Stomach (tissue), 4 donors: ENCODE data around the gene SH3GL2.

Source experiments
- POLR2A ChIP-seq, 4 donors: fragments of 450-650 bp; IDR thresholded peaks; one replicate each; pipeline ENCODE4 v1.6.1; 2016; ENCODE audit warnings: antibody characterized with exemption in 4 of 4, control low read depth in 2 of 4, mild to moderate bottlenecking in 1 of 4, moderate library complexity in 1 of 4
- POLR2AphosphoS5 ChIP-seq, 3 donors: sonication (generic); formaldehyde crosslinking; IDR thresholded peaks; one replicate each; pipeline ENCODE4 v1.6.1; 2016; ENCODE audit warnings: antibody characterized with exemption in 3 of 3

GRCh38 chr9:17825265-17825659 lies 246.4 kb downstream of the SH3GL2 start:
- TF ChIP-seq POLR2AphosphoS5 (IDR thresholded peaks at IDR 0.05) (no peak), POLR2A (IDR thresholded peaks at IDR 0.05) (no peak)
